GM12878 (cell line): Measurements from ENCODE around the gene PRSS58. TPM values are rescaled to one million over a fixed set of nuclear protein-coding genes. Genes with fewer than 3 reads are reported as not detected.

ENCODE experiments used
- ATAC-seq: fragments of 200-7000 bp; cut with Tn5 transposase; 3 replicates; pipeline ENCODE4 v1.9.1; 2020; ENCODE audit warnings: mild to moderate bottlenecking, moderate library complexity
- BruUV-seq: library from RNA; stranded (reverse); fragments of 400-500 nt; replicated peaks from 2 replicates; lab custom pipeline; 2021; lab: Mats Ljungman, UMichigan
- CTCF ChIA-PET: fragments of 300-600 bp; sonication (Branson Sonifier 250); formaldehyde crosslinking; extraction: SDS; loops from one replicate; lab custom pipeline; 2021; ENCODE audit warnings: inconsistent platforms; lab: Yijun Ruan, JAX
- POLR2A ChIA-PET: fragments of 350-600 bp; formaldehyde crosslinking; extraction: SDS; loops from one replicate; lab custom pipeline; 2021; ENCODE audit warnings: inconsistent platforms; lab: Charles Lee
- RAD21 ChIA-PET: fragments of 300-600 bp; sonication (Branson Sonifier 250); formaldehyde crosslinking; loops from one replicate; lab custom pipeline; 2023; ENCODE audit warnings: antibody characterized with exemption; ENCODE audit not compliant: unreplicated experiment; lab: Charles Lee
- SMC1A ChIA-PET: fragments of 300-600 bp; sonication (Branson Sonifier 250); formaldehyde crosslinking; loops from one replicate; lab custom pipeline; 2023; ENCODE audit not compliant: unreplicated experiment, uncharacterized antibody; lab: Charles Lee
- DNase-seq: peaks from one replicate; pipeline ENCODE4 v3.0.0-alpha.2; 2011; ENCODE audit warnings: low read depth, low spot score
- FAIRE-seq: peaks from 3 replicates; lab custom pipeline; 2011; peaks lifted over from hg19 to GRCh38; lab: Jason Lieb, UNC
- H2AFZ ChIP-seq: 2 replicates; pipeline ENCODE4 v1.6.0; 2011; ENCODE audit warnings: low read depth, low read length, control low read depth; ENCODE audit not compliant: control insufficient read depth
- H3K27ac ChIP-seq: 2 replicates; pipeline ENCODE4 v1.5.1; 2011; ENCODE audit warnings: control low read depth; ENCODE audit not compliant: control insufficient read depth, insufficient read depth
- H3K27me3 ChIP-seq, 2 experiments: replicated peaks in 1 of 2; 2 replicates each; pipeline versions ENCODE4 v1.6.0 to v1.6.1; 2011; ENCODE audit warnings: low read length in 1 of 2; ENCODE audit not compliant: control insufficient read depth in 2 of 2, insufficient read depth in 2 of 2
- H3K36me3 ChIP-seq, 2 experiments: 2 replicates each; pipeline ENCODE4 v1.5.1; 2011; ENCODE audit warnings: low read length in 1 of 2; ENCODE audit not compliant: control insufficient read depth in 2 of 2, insufficient read depth in 2 of 2
- H3K4me1 ChIP-seq: 2 replicates; pipeline ENCODE4 v1.6.1; 2011; ENCODE audit warnings: mild to moderate bottlenecking, low read length, moderate library complexity, mixed read lengths; ENCODE audit not compliant: control insufficient read depth, insufficient read depth
- H3K4me2 ChIP-seq: 2 replicates; pipeline ENCODE4 v1.6.0; 2011; ENCODE audit warnings: control low read depth; ENCODE audit not compliant: control insufficient read depth, insufficient read depth
- H3K4me3 ChIP-seq: fragments of 200-600 bp; sonication (generic); 2 replicates; pipeline ENCODE4 v1.5.1; 2016
- H3K79me2 ChIP-seq: 2 replicates; pipeline ENCODE4 v1.6.0; 2011; ENCODE audit warnings: low read length; ENCODE audit not compliant: control insufficient read depth, insufficient read depth
- H3K9ac ChIP-seq: 2 replicates; pipeline ENCODE4 v1.8.0; 2011; ENCODE audit warnings: low read length, control low read depth, mixed read lengths; ENCODE audit not compliant: control insufficient read depth, insufficient read depth
- H3K9me3 ChIP-seq: replicated peaks from 3 replicates; pipeline ENCODE4 v1.5.1; 2011; ENCODE audit warnings: mild to moderate bottlenecking, low read length; ENCODE audit not compliant: control insufficient read depth, insufficient read depth
- H4K20me1 ChIP-seq: 2 replicates; pipeline ENCODE4 v1.6.0; 2011; ENCODE audit not compliant: control insufficient read depth, insufficient read depth
- CHD4 ChIP-seq: fragments of 200-600 bp; sonication (generic); IDR thresholded peaks from 2 replicates; pipeline ENCODE4 v1.6.1; 2016; ENCODE audit warnings: mild to moderate bottlenecking
- CREM ChIP-seq: IDR thresholded peaks from 2 replicates; pipeline ENCODE4 v1.6.1; 2014; ENCODE audit warnings: antibody characterized with exemption, low read depth
- CTCF ChIP-seq, 3 experiments: IDR thresholded peaks in 2 of 3; conservative IDR thresholded peaks in 1 of 3; 2 replicates each; pipeline ENCODE4 v1.5.1; 2011; ENCODE audit warnings: low read depth in 3 of 3, low read length in 3 of 3, mild to moderate bottlenecking in 3 of 3, control low read depth in 2 of 3, moderate library complexity in 2 of 3, inconsistent platforms in 1 of 3, mixed read lengths in 1 of 3; ENCODE audit not compliant: control insufficient read depth in 2 of 3, insufficient read depth in 1 of 3; ENCODE audit errors: extremely low read depth in 1 of 3
- HDAC2 ChIP-seq: fragments of 200-600 bp; sonication (generic); IDR thresholded peaks from 2 replicates; pipeline ENCODE4 v1.6.1; 2017
- NFXL1 ChIP-seq: fragments of 450-650 bp; IDR thresholded peaks from 2 replicates; pipeline ENCODE4 v1.6.1; 2017; ENCODE audit warnings: antibody characterized with exemption, mild to moderate bottlenecking, borderline replicate concordance
- RELA ChIP-seq: fragments of 450-650 bp; IDR thresholded peaks from 2 replicates; pipeline ENCODE4 v1.8.0; 2014; ENCODE audit warnings: borderline replicate concordance; ENCODE audit not compliant: partially characterized antibody
- ZBED1 ChIP-seq: IDR thresholded peaks from 2 replicates; pipeline ENCODE4 v1.6.1; 2016; ENCODE audit warnings: borderline replicate concordance
- ZNF592 ChIP-seq: fragments of 450-650 bp; IDR thresholded peaks from 2 replicates; pipeline ENCODE4 v1.6.1; 2017; ENCODE audit warnings: mild to moderate bottlenecking, moderate library complexity
- WGBS: methylation state at CpG from one replicate; pipeline ENCODE4 v1.1.6; 2016; ENCODE audit warnings: low lambda C conversion rate; ENCODE audit not compliant: insufficient replicate concordance, insufficient coverage; ENCODE audit errors: missing lambda C conversion rate; 5-methylcytosine and 5-hydroxymethylcytosine counted together
- in situ Hi-C: fragments of 300-500 bp; cut with MboI; formaldehyde crosslinking; loops from 9 replicates; pipeline ENCODE4 v1.14.3; 2018; ENCODE audit warnings: mixed read lengths
- intact Hi-C: fragments of 100-400 bp; cut with micrococcal nuclease; formaldehyde crosslinking; loops from one replicate; pipeline ENCODE4 v1.14.2; 2022; ENCODE audit not compliant: unreplicated experiment
- polyA plus RNA-seq, 11 experiments: library from polyadenylated mRNA; depleted of rRNA in 4 of 11; unstranded in 6 of 11; stranded (reverse) in 5 of 11; fragments of >200 nt; fragmentation: Nextera tagmentation in 4 of 11; fragmentation: Illumina TruSeq in 1 of 11; extraction: Ambion mirVana in 4 of 11; extraction: Trizol in 1 of 11; gene quantifications; 1 replicate in 1 of 11; 2 replicates in 10 of 11; pipeline versions ENCODE4 v1.2.1 to v1.2.3, GENCODE V29; 2011 to 2016; ENCODE audit warnings: inconsistent platforms in 2 of 11, missing spikeins in 2 of 11, low read depth in 1 of 11
- total RNA-seq, 4 experiments: library from RNA; depleted of rRNA in 3 of 4; stranded (reverse); fragments of >200 nt in 3 of 4; fragmentation: Illumina TruSeq in 1 of 4; extraction: Trizol in 1 of 4; gene quantifications; 2 replicates each; pipeline versions ENCODE4 v1.2.1 to v1.2.3, GENCODE V29; 2013 to 2021
- TF ChIP-seq, protein P1 (sequence below): fragments of 150-350 bp; IDR thresholded peaks from 2 replicates; pipeline ENCODE4 v1.6.1; 2016; ENCODE audit warnings: low read depth, low read length
- TF ChIP-seq, protein P2 (sequence below): IDR thresholded peaks from 2 replicates; pipeline ENCODE4 v1.6.1; 2011; ENCODE audit warnings: borderline replicate concordance, low read depth, mild to moderate bottlenecking, moderate library complexity, low read length; ENCODE audit not compliant: insufficient read depth, poor library complexity, severe bottlenecking

Gene PRSS58
- total and polyA plus RNA-seq, 10 of the 15 experiments (the other 5 are each of a cell fraction or from before 2014, with no cell fraction given) = not detected

GRCh38 chr7:142257958-142258357 is at the start of gene PRSS58 (continued):
- TF ChIP-seq, protein P1, sequence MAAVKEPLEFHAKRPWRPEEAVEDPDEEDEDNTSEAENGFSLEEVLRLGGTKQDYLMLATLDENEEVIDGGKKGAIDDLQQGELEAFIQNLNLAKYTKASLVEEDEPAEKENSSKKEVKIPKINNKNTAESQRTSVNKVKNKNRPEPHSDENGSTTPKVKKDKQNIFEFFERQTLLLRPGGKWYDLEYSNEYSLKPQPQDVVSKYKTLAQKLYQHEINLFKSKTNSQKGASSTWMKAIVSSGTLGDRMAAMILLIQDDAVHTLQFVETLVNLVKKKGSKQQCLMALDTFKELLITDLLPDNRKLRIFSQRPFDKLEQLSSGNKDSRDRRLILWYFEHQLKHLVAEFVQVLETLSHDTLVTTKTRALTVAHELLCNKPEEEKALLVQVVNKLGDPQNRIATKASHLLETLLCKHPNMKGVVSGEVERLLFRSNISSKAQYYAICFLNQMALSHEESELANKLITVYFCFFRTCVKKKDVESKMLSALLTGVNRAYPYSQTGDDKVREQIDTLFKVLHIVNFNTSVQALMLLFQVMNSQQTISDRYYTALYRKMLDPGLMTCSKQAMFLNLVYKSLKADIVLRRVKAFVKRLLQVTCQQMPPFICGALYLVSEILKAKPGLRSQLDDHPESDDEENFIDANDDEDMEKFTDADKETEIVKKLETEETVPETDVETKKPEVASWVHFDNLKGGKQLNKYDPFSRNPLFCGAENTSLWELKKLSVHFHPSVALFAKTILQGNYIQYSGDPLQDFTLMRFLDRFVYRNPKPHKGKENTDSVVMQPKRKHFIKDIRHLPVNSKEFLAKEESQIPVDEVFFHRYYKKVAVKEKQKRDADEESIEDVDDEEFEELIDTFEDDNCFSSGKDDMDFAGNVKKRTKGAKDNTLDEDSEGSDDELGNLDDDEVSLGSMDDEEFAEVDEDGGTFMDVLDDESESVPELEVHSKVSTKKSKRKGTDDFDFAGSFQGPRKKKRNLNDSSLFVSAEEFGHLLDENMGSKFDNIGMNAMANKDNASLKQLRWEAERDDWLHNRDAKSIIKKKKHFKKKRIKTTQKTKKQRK = no peak
- TF ChIP-seq ZNF592 (no peak), HDAC2 (no peak)

DNA sequence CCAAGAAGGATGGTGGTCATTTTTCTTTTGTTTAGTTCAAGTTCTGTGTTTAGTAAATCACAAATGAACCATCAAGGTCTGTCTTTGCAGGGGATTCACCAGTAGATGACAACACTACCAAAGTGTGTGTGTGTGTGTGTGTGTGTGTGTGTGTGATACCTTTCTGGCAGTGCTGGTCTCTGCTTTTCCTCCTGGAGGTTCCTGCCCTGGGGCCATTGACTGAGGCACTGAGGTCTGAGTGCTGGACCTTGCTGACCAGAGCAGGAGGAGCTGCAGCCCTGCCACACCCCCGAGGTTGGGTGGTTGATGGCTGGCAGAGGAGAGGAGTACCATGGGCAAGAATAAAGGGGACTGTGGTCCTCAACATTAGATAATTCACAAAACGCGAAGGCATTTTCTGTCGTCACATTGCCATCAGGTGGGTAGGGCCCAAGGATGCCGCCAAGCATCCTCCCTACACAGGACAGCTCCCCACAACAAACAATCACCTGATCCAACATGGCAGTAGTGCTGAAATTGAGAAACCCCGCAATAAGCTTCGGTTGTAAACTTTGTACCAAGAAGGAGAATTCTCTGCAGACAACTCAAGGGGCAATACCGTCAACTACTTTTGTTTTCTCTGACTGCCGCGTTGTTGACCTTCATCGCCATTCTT is 49.5 kb upstream of the PRSS58 start:
- Histone ChIP-seq H2AFZ (no peak overlapping the region), H3K36me3 (no peaks in the 10 kb centered on the region), H3K4me2 (no peak overlapping the region), H3K4me3 (no peak overlapping the region), H3K27me3 (peaks cover 0 to 2% of the 10 kb centered on the region in 2 experiments; a peak in 1 of 4 replicates), H4K20me1 (no peaks in the 10 kb centered on the region), H3K79me2 (no peaks in the 10 kb centered on the region), H3K9me3 (no peaks in the 10 kb centered on the region), H3K4me1 (no peaks in the 10 kb centered on the region), H3K27ac (no peak overlapping the region), H3K9ac (no peak overlapping the region)
- no peak for DNase-seq
- SMC1A ChIA-PET = no interaction called here
- 60% methylated on average over 11 of the region's 11 CpGs for WGBS
- intact Hi-C loops (no loop called here), in situ Hi-C loops (loop anchor here (10.0 kb wide), 1 partner anchor 333 kb away; the partner anchor contains the start of gene TAS2R38)
- no TSS peak for BruUV-seq
- CTCF ChIA-PET = interaction anchor here (1.3 kb wide), 1 partner anchor 9 kb away, joined by 3 read pairs; no protein-coding TSS in a partner anchor
- FAIRE-seq = no peak
- ATAC-seq = no peak
- RAD21 ChIA-PET = no interaction called here
- POLR2A ChIA-PET = no interaction called here
- TF ChIP-seq NFXL1 = no peak
- no peak for TF ChIP-seq RELA
- no peak for TF ChIP-seq HDAC2
- TF ChIP-seq CREM = no peak
- TF ChIP-seq, protein P2, sequence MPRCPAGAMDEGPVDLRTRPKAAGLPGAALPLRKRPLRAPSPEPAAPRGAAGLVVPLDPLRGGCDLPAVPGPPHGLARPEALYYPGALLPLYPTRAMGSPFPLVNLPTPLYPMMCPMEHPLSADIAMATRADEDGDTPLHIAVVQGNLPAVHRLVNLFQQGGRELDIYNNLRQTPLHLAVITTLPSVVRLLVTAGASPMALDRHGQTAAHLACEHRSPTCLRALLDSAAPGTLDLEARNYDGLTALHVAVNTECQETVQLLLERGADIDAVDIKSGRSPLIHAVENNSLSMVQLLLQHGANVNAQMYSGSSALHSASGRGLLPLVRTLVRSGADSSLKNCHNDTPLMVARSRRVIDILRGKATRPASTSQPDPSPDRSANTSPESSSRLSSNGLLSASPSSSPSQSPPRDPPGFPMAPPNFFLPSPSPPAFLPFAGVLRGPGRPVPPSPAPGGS = no peak
- TF ChIP-seq CHD4 = no peak
- TF ChIP-seq CTCF (IDR thresholded peaks at IDR 0.05 in 2 of 3, conservative IDR thresholded peaks at IDR 0.05 in 1 of 3; ENCODE audit: control insufficient read depth in 2 of 3, extremely low read depth in 1 of 3, insufficient read depth in 1 of 3, low read depth in 3 of 3, low read length in 3 of 3) = no peak
- TF ChIP-seq ZBED1 = no peak
